Measurements from ENCODE around the gene CLIC4.

DNA sequence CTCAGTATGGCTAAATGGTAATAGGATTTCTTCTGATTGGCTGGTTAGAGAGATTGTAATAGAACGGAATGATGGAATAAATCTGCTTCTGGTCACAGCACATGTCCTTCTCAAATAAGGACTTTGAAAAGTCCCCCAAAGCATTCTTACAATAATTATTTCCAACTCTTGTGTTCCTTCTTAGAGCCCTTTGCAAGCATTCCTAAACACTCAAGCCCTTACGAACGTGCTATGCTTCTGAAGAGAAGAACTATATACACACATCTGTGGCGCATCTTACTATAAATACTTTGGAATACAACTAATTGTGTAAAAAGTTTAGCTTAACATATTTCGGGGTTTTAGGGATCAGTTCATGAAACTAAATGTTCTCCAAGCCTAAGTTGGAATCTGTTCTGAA lies 25.6 kb downstream of the CLIC4 start:
- TF ChIP-seq, protein P1, sequence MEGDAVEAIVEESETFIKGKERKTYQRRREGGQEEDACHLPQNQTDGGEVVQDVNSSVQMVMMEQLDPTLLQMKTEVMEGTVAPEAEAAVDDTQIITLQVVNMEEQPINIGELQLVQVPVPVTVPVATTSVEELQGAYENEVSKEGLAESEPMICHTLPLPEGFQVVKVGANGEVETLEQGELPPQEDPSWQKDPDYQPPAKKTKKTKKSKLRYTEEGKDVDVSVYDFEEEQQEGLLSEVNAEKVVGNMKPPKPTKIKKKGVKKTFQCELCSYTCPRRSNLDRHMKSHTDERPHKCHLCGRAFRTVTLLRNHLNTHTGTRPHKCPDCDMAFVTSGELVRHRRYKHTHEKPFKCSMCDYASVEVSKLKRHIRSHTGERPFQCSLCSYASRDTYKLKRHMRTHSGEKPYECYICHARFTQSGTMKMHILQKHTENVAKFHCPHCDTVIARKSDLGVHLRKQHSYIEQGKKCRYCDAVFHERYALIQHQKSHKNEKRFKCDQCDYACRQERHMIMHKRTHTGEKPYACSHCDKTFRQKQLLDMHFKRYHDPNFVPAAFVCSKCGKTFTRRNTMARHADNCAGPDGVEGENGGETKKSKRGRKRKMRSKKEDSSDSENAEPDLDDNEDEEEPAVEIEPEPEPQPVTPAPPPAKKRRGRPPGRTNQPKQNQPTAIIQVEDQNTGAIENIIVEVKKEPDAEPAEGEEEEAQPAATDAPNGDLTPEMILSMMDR (conservative IDR thresholded peaks at IDR 0.05; ENCODE audit: low read length), result no peak
- TF ChIP-seq EZH2phosphoT487 (IDR thresholded peaks at IDR 0.05; ENCODE audit: borderline replicate concordance), result no peak
